ENCODE results near the gene UGT1A9.
"Not testable (repeated sequence)": the region's sequence is repeated elsewhere in the genome, so short reads cannot be mapped to it uniquely, and the experiment has no call there.

The UGT1A9 gene

GRCh38 chr2:233671290-233672161 is at the start of gene UGT1A9:
UGT1A9 (plus strand) TSS chr2:233671898; CDS start chr2:233671935, 37 bp downstream.
- in situ Hi-C loops (cut with MboI; ENCODE audit: low sequenced_read_pairs), result no loop called here

GRCh38 chr2:233627331-233628025 is 44.2 kb upstream of the UGT1A9 start:
- in situ Hi-C loops (cut with MboI; ENCODE audit: low sequenced_read_pairs), result no loop called here

DNA sequence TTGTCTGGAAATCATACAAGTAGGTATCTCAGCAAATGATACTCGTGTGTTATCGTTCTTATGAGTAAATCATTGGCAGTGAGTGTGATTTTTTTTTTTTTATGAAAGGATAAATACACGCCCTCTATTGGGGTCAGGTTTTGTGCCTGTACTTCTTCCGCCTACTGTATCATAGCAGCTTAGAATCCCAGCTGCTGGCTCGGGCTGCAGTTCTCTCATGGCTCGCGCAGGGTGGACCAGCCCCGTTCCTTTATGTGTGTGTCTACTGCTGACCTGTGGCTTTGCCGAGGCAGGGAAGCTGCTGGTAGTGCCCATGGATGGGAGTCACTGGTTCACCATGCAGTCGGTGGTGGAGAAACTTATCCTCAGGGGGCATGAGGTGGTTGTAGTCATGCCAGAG is 35.4 kb upstream of the UGT1A9 start, which contains the start of gene UGT1A10:
Gene UGT1A10 (plus strand): TSS at position 143 of the 400 bp plus-strand sequence. CDS start 75 bp downstream, at position 218.
- in situ Hi-C loops (cut with MboI; ENCODE audit: low sequenced_read_pairs), result not testable (repeated sequence)

DNA sequence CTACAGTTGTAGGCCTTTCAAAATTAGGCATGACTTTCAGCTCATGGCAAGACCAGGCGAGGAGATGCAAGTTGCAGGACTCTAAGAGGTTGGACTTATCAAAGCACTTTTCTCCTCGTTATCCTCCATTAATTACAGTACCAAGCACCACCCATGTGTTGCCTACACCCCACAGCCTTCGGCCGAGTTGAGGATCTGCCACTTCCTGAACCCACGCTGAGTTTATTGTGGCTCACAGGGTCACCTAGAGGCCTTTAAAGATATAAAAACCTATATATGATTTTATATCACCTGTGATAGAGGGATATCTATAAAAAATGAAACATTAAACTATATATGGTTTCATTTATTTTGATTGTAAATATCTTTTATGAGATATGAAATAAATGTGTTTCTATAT is 32.9 kb upstream of the UGT1A9 start:
- in situ Hi-C loops (cut with MboI; ENCODE audit: low sequenced_read_pairs), result no loop called here

DNA sequence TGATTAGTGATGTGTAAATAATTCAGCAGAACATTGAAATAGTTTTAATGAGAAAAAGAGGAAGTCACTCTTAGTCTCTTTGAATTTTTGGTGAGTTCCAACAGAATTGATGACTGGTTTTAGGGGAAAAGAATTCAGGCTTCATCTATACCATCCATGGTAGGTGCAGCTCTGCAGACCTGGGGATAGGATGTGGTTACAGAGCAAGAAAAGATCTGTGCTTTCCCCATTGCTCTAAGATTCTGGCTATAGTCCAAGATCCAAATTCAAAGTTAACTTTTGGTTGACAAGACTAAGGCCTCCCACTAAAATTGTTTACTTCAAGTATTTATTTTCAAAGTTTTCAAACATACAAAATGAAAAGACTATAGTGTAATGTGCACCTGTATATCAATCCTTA is 31.8 kb upstream of the UGT1A9 start:
- in situ Hi-C loops (cut with MboI; ENCODE audit: low sequenced_read_pairs), result no loop called here

DNA sequence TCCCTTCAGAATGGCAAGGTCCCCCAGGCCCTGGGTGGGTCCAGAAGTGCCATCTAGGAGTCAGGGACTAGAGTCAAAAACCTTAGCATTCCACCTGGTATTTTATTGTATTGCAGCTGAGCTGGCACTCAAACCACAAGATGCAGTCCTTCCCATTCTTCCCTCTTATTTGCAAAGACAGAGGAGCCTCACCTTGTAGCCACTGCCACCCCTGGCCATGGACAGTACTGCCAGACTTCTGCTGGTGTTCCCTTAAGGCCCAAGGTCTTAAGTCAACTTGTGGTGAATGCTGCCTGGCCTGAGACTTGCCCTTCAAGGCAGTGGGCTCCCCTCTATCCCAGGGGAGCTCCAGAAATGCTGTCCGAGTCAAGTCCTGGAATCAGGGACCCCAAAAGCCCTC is 28.6 kb upstream of the UGT1A9 start:
- in situ Hi-C loops (cut with MboI; ENCODE audit: low sequenced_read_pairs), result no loop called here

DNA sequence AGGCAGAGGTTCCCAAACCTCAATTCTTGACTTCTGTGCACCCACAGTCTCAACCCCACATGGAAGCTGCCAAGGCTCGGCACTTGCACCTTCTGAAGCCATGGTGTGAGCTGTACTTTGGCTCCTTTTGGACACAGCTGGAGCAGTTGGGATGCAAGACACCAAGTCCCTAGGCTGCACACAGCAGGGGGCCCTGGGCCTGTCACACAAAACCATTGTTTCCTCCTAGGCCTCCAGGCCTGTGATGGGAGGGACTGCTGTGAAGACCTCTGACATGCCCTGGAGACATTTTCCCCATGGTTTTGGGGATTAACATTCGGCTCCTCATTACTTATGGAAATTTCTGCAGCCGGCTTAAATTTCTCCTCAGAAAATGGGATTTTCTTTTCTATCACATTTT is 25.7 kb upstream of the UGT1A9 start:
- in situ Hi-C loops (cut with MboI; ENCODE audit: low sequenced_read_pairs), result not testable (repeated sequence)

DNA sequence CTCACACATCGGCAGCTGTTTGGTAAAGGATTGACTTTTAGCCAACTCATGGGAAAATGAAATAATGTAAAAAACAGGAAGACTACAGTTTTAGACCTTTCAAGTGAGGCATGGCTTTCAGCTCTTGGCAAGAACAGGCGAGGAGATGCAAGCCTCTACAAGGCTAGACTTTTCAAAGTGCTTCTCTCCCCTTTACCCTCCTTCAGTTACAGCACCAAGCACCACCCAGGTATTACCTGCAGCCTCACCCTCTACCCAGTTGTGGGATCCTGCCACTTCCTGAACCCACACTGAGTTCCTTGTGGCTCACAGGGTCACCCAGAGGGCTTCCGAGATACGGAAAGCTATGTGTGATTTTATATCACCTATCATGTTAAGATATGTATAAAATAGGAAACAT is 20.7 kb upstream of the UGT1A9 start:
- in situ Hi-C loops (cut with MboI; ENCODE audit: low sequenced_read_pairs), result no loop called here

DNA sequence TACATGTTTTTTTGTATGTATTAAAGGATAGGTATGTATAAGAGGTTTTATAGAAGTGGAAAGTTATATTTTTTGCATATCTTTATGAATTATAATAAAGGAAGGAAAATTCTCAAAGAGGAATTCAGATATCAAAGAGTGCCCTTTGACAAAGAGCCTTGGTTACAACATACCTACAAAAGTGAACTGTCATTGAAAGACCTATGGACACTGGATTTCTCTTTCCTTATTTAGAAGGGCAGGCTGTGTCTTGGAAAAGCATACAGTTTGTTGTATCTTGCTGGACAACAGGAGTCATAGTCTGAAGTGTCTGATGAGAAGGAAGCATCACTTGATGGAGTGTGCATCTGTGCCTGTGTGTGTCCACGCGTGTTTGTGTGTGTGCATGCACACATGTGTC is 20.3 kb upstream of the UGT1A9 start:
- in situ Hi-C loops (cut with MboI; ENCODE audit: low sequenced_read_pairs), result no loop called here

GRCh38 chr2:233654501-233654900 is 17.2 kb upstream of the UGT1A9 start:
- in situ Hi-C loops (cut with MboI; ENCODE audit: low sequenced_read_pairs), result no loop called here

GRCh38 chr2:233655043-233655442 is 16.7 kb upstream of the UGT1A9 start:
- in situ Hi-C loops (cut with MboI; ENCODE audit: low sequenced_read_pairs), result no loop called here

- in situ Hi-C loops (cut with MboI; ENCODE audit: low sequenced_read_pairs), result not testable (repeated sequence)
These were observed 15.8 kb upstream of the UGT1A9 start for GRCh38 chr2:233655943-233656342.

DNA sequence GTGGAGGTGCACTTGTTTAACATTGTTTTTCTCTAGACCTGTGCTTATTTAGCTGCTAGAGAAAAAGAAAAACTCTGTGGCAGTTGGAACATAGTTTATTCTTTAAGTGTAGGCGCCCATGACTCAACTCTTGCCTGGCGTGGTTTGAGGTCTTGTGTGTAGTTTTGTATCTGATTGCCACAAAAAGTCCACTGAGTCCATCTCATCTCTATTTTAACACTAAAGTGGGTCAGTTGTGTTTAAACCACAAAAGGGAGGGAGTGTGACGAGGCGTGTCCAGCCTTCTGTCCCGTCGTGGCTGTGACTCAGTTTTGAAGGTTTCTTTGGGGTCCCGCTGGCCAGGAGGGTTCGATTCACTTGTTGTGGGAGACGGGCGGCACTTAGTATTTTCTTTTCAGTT is 15.3 kb upstream of the UGT1A9 start:
- in situ Hi-C loops (cut with MboI; ENCODE audit: low sequenced_read_pairs), result no loop called here

- in situ Hi-C loops (cut with MboI; ENCODE audit: low sequenced_read_pairs), result no loop called here
These were observed 13.1 kb upstream of the UGT1A9 start for GRCh38 chr2:233658610-233659009.

DNA sequence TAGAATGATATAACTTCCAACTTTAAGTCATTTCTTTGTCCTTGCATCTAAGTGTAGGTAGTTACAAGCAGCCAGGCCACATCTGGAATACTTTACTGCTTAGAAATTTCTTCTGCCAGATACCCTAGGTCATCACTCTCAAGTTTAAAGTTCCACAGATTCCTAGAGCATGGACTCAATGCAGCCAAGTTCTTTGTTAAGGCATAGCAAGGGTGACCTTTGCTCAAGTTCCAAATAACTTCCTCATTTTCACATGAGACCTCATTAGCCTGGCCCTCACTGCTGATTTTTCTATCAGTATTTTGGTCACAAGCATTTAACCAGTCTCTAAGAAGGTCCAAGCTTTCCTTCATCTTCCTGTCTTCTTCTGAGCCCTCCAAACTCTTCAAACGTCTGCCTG is 7.8 kb upstream of the UGT1A9 start:
- in situ Hi-C loops (cut with MboI; ENCODE audit: low sequenced_read_pairs), result no loop called here

DNA sequence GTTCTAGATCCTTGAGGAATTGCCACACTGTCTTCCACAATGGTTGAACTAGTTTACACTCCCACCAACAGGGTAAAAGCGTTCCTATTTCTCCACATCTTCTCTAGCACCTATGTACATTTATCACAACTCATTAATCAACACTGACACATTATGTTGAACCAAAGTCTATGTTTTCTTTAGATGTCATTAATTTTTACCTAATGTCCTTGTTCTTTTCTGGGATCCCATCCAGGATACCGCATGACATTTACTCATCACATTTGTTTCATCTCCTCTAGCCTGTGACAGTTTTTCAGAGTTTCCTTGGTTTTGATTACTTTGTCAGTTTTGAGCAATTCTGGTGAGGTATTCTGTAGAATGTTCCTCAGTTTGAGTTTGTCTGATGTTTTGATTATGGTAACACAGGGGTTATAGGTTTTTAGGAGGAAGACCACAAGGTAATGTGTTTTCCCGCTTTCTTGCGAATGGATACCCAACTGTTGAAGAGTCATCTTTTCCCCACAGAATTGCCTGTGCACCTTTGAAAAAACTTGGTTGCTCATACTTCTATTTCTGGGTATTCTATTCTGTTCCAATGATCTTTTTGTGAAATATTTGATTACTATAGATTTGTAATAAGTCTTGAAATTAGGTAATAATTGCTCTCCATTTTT is 3.0 kb upstream of the UGT1A9 start:
- in situ Hi-C loops (cut with MboI; ENCODE audit: low sequenced_read_pairs), result no loop called here

GRCh38 chr2:233672886-233673285 is 1.2 kb downstream of the UGT1A9 start:
- in situ Hi-C loops (cut with MboI; ENCODE audit: low sequenced_read_pairs), result no loop called here

- in situ Hi-C loops (cut with MboI; ENCODE audit: low sequenced_read_pairs), result no loop called here
These were observed 2.2 kb downstream of the UGT1A9 start for GRCh38 chr2:233673896-233674295.

DNA sequence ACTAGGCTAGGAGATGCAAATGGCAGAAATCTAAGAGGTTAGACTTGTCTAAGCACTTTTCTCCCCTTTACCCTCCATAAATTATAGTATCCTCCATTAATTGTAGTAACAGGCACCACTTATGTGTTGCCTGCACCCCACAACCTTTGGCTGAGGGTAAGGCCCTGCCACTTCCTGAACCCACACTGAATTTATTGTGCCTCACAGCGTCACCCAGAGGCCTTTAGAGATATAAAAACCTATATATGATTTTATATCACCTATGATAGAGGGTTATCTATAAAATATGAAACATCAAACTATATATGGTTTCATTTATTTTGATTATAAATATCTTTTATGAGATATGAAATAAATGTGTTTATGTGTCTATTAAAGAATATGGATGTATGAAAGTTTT is 2.6 kb downstream of the UGT1A9 start:
- in situ Hi-C loops (cut with MboI; ENCODE audit: low sequenced_read_pairs), result no loop called here

GRCh38 chr2:233674995-233675394 is 3.3 kb downstream of the UGT1A9 start:
- in situ Hi-C loops (cut with MboI; ENCODE audit: low sequenced_read_pairs), result no loop called here

DNA sequence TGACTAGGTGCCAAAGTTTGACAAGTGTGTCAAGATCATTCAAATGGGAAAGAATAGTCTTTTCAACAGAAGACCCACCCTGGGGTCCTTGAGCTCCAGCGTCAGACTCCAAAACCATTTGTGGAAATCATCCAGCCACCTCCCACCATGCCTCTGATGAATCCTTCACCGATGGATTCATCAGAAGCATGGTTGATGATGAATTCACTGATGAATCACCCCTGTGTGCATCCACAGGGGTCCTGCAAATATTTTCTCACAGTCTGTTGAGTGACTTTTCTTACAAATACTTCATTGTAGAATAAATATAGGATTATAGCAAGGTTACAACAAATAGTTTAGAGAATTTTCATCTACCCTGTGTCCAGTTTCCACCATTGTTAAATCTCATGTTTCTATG is 4.3 kb downstream of the UGT1A9 start:
- in situ Hi-C loops (cut with MboI; ENCODE audit: low sequenced_read_pairs), result no loop called here

- in situ Hi-C loops (cut with MboI; ENCODE audit: low sequenced_read_pairs), result no loop called here
These were observed 7.5 kb downstream of the UGT1A9 start for GRCh38 chr2:233679196-233679595.

Data from hTERT RPE-1 (cell line).